ENCODE results near the gene TRMT44. TPM values are rescaled to one million over a fixed set of nuclear protein-coding genes. Genes with fewer than 3 reads are reported as not detected.

TRMT44 gene
- total RNA-seq, 1 experiment from 2014 or later = 6.9 TPM

DNA sequence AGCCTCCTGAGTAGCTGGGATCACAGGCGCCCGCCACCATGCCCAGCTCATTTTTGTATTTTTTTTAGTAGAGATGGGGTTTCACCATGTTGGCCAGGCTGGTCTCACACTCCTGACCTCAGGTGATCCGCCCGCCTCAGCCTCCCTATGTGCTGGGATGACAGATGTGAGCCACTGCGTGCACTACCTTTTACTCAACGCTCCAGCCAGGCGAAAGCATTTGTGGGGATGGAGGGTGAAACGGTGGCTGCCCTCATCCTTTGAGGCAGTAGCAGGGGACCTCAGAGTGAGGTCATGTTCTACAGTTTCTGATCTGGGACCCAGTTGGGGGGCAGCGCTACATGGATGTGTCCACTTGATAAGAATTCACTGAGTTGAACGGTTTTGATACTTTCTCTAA, 73.8 kb downstream of the TRMT44 start:
- in situ Hi-C loops (cut with HindIII; ENCODE audit: low pct_unique_long_range_greater_than_20kb, low sequenced_read_pairs) = no loop called here
- no peak for DNase-seq (ENCODE audit: low read depth, low spot score)

DNA sequence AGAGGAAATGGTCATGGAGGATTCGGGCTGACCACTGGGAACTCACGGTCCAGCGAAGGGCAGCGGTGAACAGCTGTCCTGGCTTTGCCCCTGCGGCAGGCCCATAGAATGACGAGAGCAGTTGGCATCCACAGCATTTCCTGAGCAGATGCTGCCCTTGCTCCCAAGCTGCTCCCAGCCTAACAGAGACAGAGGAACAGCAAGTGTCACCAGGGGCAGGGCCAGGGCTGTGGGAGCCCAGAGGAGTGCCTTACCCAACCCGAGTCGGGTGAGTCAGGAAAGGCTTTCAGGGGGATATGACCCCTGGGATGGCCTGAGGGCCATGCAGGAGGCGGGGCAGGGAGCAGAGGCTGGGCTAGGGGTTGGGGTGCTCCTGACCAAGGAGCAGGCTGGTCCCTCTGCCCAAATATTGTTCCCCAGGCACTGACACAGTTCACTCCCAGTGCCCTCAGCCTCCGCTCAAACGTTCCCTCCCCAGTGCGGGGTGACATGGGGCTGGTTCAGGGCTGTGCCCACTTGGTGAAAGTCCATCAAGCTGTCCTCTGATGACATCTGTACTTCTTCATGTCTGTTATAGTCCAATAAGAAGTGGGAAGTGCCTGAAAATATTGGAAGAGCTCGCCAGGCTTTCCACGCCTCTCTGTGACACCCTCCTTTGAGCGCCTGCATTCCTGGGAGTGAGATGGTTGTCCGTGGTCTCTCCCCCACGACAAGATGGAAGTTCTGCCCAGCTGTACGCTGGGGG, 74.9 kb downstream of the TRMT44 start:
- DNase-seq (ENCODE audit: low read depth, low spot score) = no peak
- in situ Hi-C loops (cut with HindIII; ENCODE audit: low pct_unique_long_range_greater_than_20kb, low sequenced_read_pairs) = no loop called here

- in situ Hi-C loops (cut with HindIII; ENCODE audit: low pct_unique_long_range_greater_than_20kb, low sequenced_read_pairs) = no loop called here
- no peak for DNase-seq (ENCODE audit: low read depth, low spot score)
Observed at GRCh38 chr4:8516061-8516573, 75.5 kb downstream of the TRMT44 start.

DNA sequence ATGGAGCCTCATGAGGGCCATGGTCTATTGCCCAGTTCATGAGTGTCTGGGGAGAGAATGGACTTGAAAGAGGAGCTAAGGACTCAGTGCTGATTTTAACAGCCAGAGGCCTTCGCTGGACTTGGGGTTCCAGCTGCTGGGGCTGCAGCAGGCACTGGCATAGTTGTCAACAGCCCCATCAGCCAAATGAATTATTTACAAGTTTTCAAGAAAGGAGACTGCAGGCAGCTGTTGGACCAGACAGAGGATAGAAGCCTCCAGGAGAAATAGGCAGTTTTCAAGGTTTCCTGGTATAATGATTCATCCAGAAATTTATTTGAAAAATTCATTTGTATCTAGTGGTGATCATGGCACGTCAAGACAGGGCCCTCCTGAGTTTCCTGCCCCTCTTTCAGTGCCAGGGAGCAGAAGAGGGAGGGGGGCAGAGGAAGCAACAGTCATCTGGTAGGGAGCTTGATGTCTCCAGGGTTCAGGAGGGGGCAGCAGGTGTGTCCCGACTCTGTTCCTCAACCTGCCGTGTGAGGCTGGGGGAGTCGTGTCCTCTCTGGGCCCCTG, 76.5 kb downstream of the TRMT44 start:
- in situ Hi-C loops (cut with HindIII; ENCODE audit: low pct_unique_long_range_greater_than_20kb, low sequenced_read_pairs) = no loop called here
- DNase-seq (ENCODE audit: low read depth, low spot score) = no peak

DNA sequence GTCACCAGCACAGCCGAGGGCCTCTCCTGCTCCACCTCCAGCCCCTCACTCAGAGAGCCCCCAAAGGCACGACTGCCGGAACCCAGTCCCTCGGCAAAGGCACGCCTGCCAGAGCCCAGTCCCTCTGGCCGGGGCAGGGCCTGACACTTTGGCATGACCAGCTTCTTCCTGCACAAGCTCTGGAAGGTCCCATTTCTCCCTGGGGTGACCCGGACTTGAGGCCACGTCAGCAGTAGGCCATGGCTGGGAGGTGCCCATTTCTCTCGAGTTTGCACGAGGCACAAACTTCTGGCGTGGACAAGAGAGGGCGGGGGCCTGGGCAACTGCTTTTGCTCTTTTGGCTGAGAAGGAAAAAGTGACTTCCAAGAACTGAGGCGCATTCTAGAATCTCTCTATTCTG, 77.4 kb downstream of the TRMT44 start:
- DNase-seq (ENCODE audit: low read depth, low spot score) = no peak
- in situ Hi-C loops (cut with HindIII; ENCODE audit: low pct_unique_long_range_greater_than_20kb, low sequenced_read_pairs) = no loop called here

GRCh38 chr4:8522160-8523120, 81.9 kb downstream of the TRMT44 start:
- DNase-seq (ENCODE audit: low read depth, low spot score) = no peak
- in situ Hi-C loops (cut with HindIII; ENCODE audit: low pct_unique_long_range_greater_than_20kb, low sequenced_read_pairs) = no loop called here

DNA sequence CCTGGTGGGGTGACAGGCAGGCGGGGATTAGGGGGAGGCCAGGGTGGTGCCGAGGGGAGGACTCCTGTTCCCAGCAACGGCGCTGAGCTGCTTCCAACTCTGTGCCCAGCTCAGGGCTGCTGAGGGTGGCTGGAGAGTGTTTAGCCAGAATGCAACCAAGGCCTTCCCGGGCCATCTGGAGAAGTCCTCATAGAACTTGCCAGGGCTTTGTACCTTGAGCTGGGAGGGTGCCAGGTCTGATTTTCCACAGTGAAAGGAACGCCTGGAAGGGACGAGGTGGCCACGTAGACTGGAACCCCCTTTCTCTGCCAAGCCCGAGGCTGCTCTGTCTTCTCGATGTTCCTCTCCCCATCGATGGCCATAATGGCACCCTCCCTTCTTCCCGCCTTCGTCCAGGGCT, 82.6 kb downstream of the TRMT44 start:
- DNase-seq (ENCODE audit: low read depth, low spot score) = no peak
- in situ Hi-C loops (cut with HindIII; ENCODE audit: low pct_unique_long_range_greater_than_20kb, low sequenced_read_pairs) = no loop called here

- in situ Hi-C loops (cut with HindIII; ENCODE audit: low pct_unique_long_range_greater_than_20kb, low sequenced_read_pairs) = no loop called here
- DNase-seq (ENCODE audit: low read depth, low spot score) = no peak
Observed at GRCh38 chr4:8523766-8524165, 83.2 kb downstream of the TRMT44 start.

DNA sequence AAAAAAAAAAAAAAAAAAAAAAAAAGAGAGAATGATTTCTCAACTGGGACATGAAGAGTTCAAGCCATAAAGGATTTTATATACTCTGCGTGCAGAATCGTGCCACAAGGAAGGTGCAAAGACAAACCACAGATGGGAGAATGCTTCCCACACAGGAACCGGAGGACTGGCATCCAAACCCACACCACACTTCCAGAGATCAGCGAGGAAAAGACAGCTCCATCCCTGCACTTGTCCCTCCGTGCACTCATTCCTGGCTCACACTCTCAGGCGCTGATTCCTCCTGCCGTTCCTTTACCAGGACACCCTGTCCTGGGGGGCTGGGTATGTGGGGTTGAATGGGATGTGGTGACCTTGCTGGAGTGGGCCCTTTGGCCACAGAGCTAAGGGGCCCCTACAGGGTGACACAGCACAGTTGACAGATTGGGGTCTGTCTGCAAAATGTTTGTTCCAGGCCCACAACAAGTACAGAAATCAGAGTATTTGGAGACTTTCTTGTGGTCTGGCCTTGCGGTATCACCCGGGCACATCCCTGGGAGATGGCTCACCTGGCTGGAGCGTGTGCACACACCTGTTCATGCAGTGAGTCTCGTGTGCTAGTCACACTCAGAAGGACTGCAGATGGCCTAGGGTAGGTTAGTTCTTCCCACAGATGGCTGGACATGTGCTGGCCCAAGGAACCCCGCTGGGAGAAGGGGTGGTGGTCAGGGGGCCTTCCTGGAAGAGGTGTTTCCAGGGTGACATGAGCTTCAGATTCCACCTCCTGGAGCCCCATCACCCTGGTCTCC, 84.2 kb downstream of the TRMT44 start:
- DNase-seq (ENCODE audit: low read depth, low spot score) = no peak
- in situ Hi-C loops (cut with HindIII; ENCODE audit: low pct_unique_long_range_greater_than_20kb, low sequenced_read_pairs) = no loop called here

DNA sequence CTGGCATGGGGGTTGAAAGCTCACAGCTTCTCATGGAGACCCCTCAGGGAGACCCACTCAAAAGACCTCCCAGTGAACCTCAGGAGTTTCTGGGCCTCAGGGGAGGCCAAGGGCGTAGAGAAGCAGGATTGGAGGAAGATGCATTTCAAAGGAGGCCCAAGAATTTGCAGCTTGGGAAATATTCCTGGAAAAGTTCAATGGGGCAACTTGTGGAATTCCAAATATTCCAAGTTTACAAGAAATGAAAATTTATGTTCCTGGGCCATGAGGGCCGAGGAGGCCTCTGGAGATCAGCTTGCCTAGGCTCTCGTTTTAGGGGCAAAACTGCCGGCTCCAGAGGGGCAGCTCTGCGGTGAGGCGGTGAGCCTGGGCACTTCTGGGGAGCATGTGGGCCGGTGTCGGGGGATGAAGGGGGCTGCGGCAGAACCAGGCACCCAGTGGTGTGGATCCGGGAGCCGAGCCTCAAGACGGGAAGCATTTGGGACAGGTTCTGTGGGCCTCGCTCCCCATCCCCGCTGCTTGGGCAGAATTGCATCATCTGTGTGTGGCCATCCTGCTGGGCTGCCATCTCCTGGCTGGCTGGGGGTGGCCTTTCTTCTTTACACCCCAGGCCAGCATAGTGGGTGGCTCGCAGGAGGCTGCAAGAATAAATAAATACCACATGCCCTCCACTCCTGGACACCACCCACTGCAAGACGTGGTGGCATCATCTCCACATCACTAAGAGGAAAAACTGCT, 85.0 kb downstream of the TRMT44 start:
- no peak for DNase-seq (ENCODE audit: low read depth, low spot score)
- in situ Hi-C loops (cut with HindIII; ENCODE audit: low pct_unique_long_range_greater_than_20kb, low sequenced_read_pairs) = no loop called here

Small RNA genes within 50 kb of the gene (small RNA-seq; reads per million reads assigned to genes)
- gene RNA5SP152 = 0.06 to 8.8 reads per million in 2 experiments

Other genes with a start within 250 kb of the TRMT44 start
- 23.7 and 31.6 TPM in 2 replicates for gene SH3TC1, start 241.5 kb upstream of the TRMT44 start, total RNA-seq (2014; rRNA removed; shearing (Covaris generic))
- gene HTRA3, start 171.0 kb upstream of the TRMT44 start, total RNA-seq (2014; rRNA removed; shearing (Covaris generic)) = 0.05 TPM in 1 of 2 replicates, not detected in the other
- 11.9 and 15.0 TPM in 2 replicates for gene ACOX3, start 54 bp upstream of the TRMT44 start, total RNA-seq (2014; rRNA removed; shearing (Covaris generic))
- not detected in 2 replicates for gene GPR78, start 139.6 kb downstream of the TRMT44 start, total RNA-seq (2014; rRNA removed; shearing (Covaris generic))
- not detected in 2 replicates for gene CPZ, start 152.0 kb downstream of the TRMT44 start, total RNA-seq (2014; rRNA removed; shearing (Covaris generic))

All from SK-MEL-5 (cell line).